ENCODE results near the gene SLC25A11.
A peak's percentile ranks its signal among the peaks of the same experiment; 100 is the strongest.
"Not testable (repeated sequence)": the region's sequence is repeated elsewhere in the genome, so short reads cannot be mapped to it uniquely, and the experiment has no call there.

The SLC25A11 gene

DNA sequence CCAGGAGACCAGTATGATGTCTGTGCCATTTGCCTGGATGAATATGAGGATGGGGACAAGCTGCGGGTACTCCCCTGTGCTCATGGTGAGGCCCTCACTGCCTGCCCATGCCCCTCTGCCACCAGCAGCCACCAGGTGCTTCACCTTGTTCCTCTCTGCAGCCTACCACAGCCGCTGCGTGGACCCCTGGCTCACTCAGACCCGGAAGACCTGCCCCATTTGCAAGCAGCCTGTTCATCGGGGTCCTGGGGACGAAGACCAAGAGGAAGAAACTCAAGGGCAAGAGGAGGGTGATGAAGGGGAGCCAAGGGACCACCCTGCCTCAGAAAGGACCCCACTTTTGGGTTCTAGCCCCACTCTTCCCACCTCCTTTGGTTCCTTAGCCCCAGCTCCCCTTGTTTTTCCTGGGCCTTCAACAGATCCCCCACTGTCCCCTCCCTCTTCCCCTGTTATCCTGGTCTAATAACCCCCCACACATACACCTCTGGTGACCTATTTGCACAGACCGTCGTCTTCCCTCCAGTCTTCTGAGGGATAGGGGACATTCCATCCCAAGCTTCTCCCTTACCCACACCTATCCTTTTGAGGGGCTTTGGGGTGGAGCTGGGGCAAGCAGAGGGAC lies 4.8 kb upstream of the SLC25A11 start:
- no peak for DNase-seq

GRCh38 chr17:4944163-4944553 lies 4.3 kb upstream of the SLC25A11 start:
- DNase-seq, result no peak

DNA sequence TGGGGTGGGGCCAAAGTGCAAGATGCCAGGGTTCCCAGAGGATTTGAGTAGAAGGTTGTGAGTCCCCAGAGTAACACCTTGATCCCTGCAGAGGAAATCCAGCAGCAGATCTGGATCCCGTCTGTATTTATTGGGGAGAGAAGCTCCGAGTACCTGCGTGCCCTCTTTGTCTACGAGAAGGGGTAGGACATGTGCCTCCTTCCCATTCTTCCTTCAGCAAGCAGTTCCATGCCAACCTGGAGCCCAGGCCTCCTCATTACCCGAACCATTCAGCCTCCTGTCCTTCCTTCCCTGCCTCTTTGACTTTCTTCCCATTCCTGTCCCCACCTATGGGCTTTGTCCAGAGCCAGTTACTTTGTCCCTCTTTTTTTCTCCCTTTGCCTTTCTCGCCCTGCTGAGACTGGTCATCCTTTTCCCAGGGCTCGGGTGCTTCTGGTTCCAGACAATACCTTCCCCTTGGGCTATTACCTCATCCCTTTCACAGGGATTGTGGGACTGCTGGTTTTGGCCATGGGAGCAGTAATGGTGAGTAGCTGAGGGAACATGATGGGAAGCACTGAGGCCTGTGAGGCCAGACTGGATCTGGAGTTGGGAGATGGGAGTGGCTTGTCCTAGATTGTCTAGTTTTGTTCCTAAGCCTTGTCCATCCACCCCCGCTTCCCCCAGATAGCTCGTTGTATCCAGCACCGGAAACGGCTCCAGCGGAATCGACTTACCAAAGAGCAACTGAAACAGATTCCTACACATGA lies 3.1 kb upstream of the SLC25A11 start:
- DNase-seq, result no peak

DNA sequence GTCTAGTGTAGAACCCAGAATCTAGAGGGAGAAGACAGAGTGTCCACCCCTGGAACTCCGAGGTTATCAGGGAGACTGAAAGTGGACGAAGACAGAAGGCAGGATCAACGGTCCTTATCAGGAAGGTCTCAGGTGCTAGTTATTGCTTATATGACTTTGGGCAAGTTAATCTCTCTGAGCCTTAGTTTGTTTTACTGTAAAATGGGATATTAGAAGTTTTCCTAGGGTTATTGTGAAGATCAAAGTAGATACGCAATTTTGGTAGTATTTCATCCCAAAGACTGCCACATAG lies 1.4 kb upstream of the SLC25A11 start:
- no peak for DNase-seq

- DNase-seq, result peak; percentile 34
These were observed 891 bp upstream of the SLC25A11 start for GRCh38 chr17:4940555-4941318.

- DNase-seq, result no peak
These were observed 375 bp downstream of the SLC25A11 start for GRCh38 chr17:4939546-4939795.

- no peak for DNase-seq
These were observed 929 bp downstream of the SLC25A11 start for GRCh38 chr17:4938688-4939545.

GRCh38 chr17:4938069-4938491 lies 1.8 kb downstream of the SLC25A11 start:
- DNase-seq, result no peak

DNA sequence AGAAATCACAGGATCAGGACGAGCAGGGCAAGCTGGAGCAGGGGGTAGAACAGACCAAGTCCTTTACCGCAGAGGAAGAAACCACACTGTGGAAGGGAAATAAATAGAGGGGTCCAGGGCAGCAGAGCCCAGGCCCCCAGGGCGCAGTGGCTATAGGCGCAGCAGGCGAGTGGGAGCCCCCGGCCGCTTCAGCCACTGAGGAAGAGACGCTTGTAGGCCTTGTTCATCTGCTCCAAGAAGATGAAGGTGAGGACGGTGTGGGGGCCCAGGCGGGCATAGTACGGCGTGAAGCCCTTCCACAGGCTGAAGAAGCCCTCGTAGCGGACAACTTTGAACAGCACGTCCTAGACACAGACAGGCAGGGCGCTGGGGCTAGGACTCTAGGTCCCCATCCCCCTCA lies 2.3 kb downstream of the SLC25A11 start:
- no peak for DNase-seq

- DNase-seq, result no peak
These were observed 3.4 kb downstream of the SLC25A11 start for GRCh38 chr17:4936436-4936835.

DNA sequence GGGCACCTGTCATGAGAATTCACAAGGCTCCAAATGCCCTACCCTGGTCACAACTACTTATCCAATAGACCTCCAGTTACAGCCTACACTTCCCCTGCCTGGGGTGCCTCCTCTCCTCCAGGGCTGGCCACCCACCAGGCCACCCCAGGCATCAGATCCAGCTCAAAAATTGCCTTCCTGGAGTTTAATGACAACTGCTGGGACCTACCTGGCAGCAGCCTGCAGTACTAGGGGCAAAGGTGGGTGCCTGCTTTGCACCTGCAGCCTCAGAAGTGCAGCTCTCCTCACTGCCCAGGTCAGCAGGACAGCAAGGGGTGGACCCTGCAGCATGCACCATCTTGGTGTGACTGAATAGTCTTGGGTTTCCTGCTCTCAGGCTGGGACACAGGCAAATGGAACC lies 4.2 kb downstream of the SLC25A11 start:
- no peak for DNase-seq

- DNase-seq, result no peak
These were observed 5.5 kb downstream of the SLC25A11 start for GRCh38 chr17:4934173-4934979.

GRCh38 chr17:4933646-4934045 lies 6.2 kb downstream of the SLC25A11 start:
- DNase-seq, result no peak

DNA sequence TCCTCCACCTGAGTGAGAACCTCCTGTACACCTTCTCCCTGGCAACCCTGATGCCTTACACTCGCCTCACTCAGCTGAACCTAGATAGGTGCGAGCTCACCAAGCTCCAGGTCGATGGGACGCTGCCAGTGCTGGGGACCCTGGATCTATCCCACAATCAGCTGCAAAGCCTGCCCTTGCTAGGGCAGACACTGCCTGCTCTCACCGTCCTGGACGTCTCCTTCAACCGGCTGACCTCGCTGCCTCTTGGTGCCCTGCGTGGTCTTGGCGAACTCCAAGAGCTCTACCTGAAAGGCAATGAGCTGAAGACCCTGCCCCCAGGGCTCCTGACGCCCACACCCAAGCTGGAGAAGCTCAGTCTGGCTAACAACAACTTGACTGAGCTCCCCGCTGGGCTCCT lies 7.1 kb downstream of the SLC25A11 start:
- DNase-seq, result no peak

DNA sequence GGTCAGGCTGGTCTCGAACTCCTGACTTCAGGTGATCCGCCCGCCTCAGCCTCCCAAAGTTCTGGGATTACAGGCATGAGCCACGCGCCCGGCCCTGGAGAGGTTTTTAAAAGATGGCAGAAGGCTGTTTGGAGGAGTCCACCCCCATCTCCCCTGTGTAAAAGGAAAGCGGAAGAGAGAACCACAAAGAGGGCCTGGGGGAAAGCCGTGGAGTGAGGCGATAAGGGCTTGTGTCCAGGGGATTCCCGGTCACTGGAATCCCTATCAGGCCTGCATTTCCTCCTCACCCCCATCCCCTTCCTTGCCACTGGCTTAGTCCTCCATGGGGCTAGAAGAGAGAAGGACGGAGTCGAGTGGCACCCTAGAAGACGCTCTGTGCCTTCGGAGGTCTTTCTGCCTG lies 7.9 kb downstream of the SLC25A11 start, which contains the start of gene GP1BA:
GP1BA (plus strand) TSS at position 315 of the 400 bp plus-strand sequence. CDS start 328 bp downstream, outside the sequence.
- no peak for DNase-seq

- DNase-seq, result no peak
These were observed 11.0 kb downstream of the SLC25A11 start for GRCh38 chr17:4928881-4929280.

- not testable (repeated sequence) for DNase-seq
These were observed 13.1 kb downstream of the SLC25A11 start for GRCh38 chr17:4926577-4927335.

- no peak for DNase-seq
These were observed 18.5 kb downstream of the SLC25A11 start for GRCh38 chr17:4921320-4921719.

- DNase-seq, result no peak
These were observed 19.3 kb downstream of the SLC25A11 start for GRCh38 chr17:4920351-4921048.

DNA sequence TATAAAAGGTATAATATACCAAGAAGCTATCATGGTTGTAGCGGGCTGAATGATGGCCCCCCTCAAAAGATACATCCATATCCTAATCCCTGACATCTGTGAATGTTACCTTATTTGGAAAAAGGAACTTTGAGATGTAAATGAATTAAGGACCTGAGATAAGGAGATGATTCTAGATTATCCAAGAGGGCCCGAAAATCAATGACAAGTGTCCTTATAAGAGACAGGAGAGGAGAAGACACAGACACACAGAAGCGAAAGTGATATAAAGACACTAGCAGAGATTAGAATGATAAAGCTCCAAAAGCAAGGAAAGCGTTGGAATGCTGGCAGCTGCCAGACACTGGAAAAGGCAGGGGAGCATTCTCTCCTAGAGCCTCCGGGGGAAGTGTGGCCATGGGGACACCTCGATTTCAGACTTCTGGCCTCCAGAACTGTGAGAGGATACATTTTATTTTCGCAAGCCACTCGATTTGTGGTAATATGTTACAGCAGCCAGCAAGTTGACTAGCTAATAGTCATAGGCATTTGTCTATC lies 20.3 kb downstream of the SLC25A11 start:
- DNase-seq, result no peak

DNA sequence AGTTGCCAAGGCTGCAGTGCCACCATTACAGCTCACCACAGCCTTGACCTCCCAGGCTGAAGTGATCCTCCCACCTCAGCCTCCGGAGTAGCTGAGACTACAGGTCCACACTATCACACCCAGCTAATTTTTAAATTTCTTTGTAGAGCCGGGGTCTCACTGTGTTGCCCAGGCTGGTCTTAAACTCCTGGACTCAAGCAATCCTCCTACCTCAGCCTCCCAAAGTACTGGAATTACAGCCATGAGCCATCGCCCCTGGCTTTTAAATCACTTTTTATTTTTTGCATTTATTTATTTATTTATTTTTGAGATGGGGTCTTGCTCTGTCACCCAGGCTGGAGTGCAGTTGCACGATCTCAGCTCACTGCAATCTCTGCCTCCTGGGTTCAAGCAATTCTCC lies 25.3 kb downstream of the SLC25A11 start:
- DNase-seq, result not testable (repeated sequence)
